ENCODE data around the gene CNTN2. TPM values are rescaled to one million over a fixed set of nuclear protein-coding genes. Genes with fewer than 3 reads are reported as not detected.

Gene CNTN2
- total and polyA plus RNA-seq, 2 of the 4 experiments (the other 2 are of a cell fraction) = not detected

- intact Hi-C loops (cut with micrococcal nuclease) = no loop called here
- no TSS peak for BruUV-seq (replicated peaks)
Observed at GRCh38 chr1:205064301-205064700, 21.3 kb downstream of the CNTN2 start.

More at GRCh38 chr1:205064301-205064700, 21.3 kb downstream of the CNTN2 start:
- Histone ChIP-seq H3K79me1 (ENCODE audit: low read depth in 1 of 2, low read length in 2 of 2) (no peaks in the 10 kb centered on the region), H4K91ac (ENCODE audit: insufficient read depth, low read depth, low read length) (no peak overlapping the region), H2AK9ac (replicated peaks; ENCODE audit: low read depth, low read length, poor library complexity) (no peak overlapping the region), H2AK5ac (ENCODE audit: low read depth, low read length) (no peak overlapping the region), H2AFZ (replicated peaks; ENCODE audit: low read length, poor library complexity) (no peak overlapping the region), H3K4ac (ENCODE audit: low read depth, low read length) (no peak overlapping the region), H3K18ac (ENCODE audit: low read depth, low read length) (no peak overlapping the region), H3K9me1 (ENCODE audit: insufficient read depth, low read length) (no peaks in the 10 kb centered on the region), H3K9ac (ENCODE audit: low read depth, low read length) (no peak overlapping the region), H3K27me3 (ENCODE audit: control insufficient read depth, insufficient read depth, low read length) (peaks cover 10% of the 10 kb centered on the region), H3K36me3 (ENCODE audit: control insufficient read depth, insufficient read depth, low read length) (no peaks in the 10 kb centered on the region), H2BK20ac (ENCODE audit: low read depth, low read length) (no peak overlapping the region), H4K20me1 (ENCODE audit: insufficient read depth, low read length) (no peaks in the 10 kb centered on the region), H2BK120ac (ENCODE audit: low read depth, low read length) (no peak overlapping the region), H3K23ac (ENCODE audit: low read depth, low read length) (no peak overlapping the region), H3K14ac (replicated peaks; ENCODE audit: low read depth, low read length) (no peak overlapping the region), H4K5ac (ENCODE audit: low read depth, low read length) (no peak overlapping the region), H4K8ac (ENCODE audit: low read depth in 2 of 2, low read length in 2 of 2) (no peak overlapping the region), H3K9me3 (ENCODE audit: control insufficient read depth, insufficient read depth, low read length) (no peaks in the 10 kb centered on the region), H2BK5ac (ENCODE audit: low read depth, low read length, poor library complexity, severe bottlenecking) (no peak overlapping the region), H2BK15ac (ENCODE audit: low read depth, low read length) (no peak overlapping the region), H3K4me3 (ENCODE audit: insufficient read depth, low read depth, low read length) (no peak overlapping the region), H3K4me1 (ENCODE audit: control insufficient read depth, insufficient read depth, low read length) (no peaks in the 10 kb centered on the region), H3K27ac (ENCODE audit: insufficient read depth, low read length) (no peak overlapping the region), H3K56ac (ENCODE audit: extremely low read depth, insufficient read depth, low read length) (no peak overlapping the region), H3K4me2 (ENCODE audit: low read depth, low read length) (no peak overlapping the region)
- ChIA-PET POLR2A (ENCODE audit: unreplicated experiment) (no interaction called here), CTCF (no interaction called here)
- in situ Hi-C loops (cut with MboI; ENCODE audit: low sequenced_read_pairs) (loop anchor here (5.0 kb wide), 1 partner anchor 77 kb away; no protein-coding TSS in a partner anchor), dilution Hi-C loops (cut with HindIII; ENCODE audit: low sequenced_read_pairs, unreplicated experiment) (no loop called here)
- ATAC-seq (ENCODE audit: low read depth) (no peak), DNase-seq (no peak)
- TF ChIP-seq CHD1 (IDR thresholded peaks at IDR 0.05; ENCODE audit: low read depth, low read length) = no peak
- TF ChIP-seq SMC3 (IDR thresholded peaks at IDR 0.05; ENCODE audit: low read depth, low read length) = no peak
- TF ChIP-seq BHLHE40 (IDR thresholded peaks at IDR 0.05; ENCODE audit: low read depth, low read length) = no peak
- no peak for TF ChIP-seq POLR2A (IDR thresholded peaks at IDR 0.05; ENCODE audit: low read depth, low read length)
- TF ChIP-seq CTCF (conservative IDR thresholded peaks at IDR 0.05; ENCODE audit: low read depth, low read length) = no peak
- TF ChIP-seq MXI1 (IDR thresholded peaks at IDR 0.05; ENCODE audit: borderline replicate concordance, low read depth, low read length) = no peak
- no peak for TF ChIP-seq RAD21 (IDR thresholded peaks at IDR 0.05; ENCODE audit: low read length)
- TF ChIP-seq MAZ (IDR thresholded peaks at IDR 0.05; ENCODE audit: borderline replicate concordance, low read depth, low read length) = no peak
- no peak for TF ChIP-seq USF2 (IDR thresholded peaks at IDR 0.05; ENCODE audit: low read depth, low read length)
- no peak for TF ChIP-seq RFX5 (IDR thresholded peaks at IDR 0.05; ENCODE audit: low read depth, low read length)
- no peak for TF ChIP-seq NFE2L2 (IDR thresholded peaks at IDR 0.05; ENCODE audit: low read depth, low read length)
- TF ChIP-seq CEBPB (IDR thresholded peaks at IDR 0.05; ENCODE audit: low read depth, low read length) = no peak
- TF ChIP-seq FOS (IDR thresholded peaks at IDR 0.05; ENCODE audit: low read depth, low read length) = no peak
- WGBS, 2 experiments (ENCODE audit: extremely low coverage in 2 of 2, insufficient read length in 1 of 2) = 85% methylated on average over 4 of the region's 11 CpGs; no CpG with 5 or more reads in 1 of the 2 experiments
